Measurements from ENCODE around the gene COL27A1.
A peak's percentile ranks its signal among the peaks of the same experiment; 100 is the strongest.

COL27A1 gene

GRCh38 chr9:114348906-114349482, 193.7 kb downstream of the COL27A1 start:
- DNase-seq (peak; percentile 85), ATAC-seq (ENCODE audit: insufficient read depth, low read depth) (peak; percentile 91)
- no peak overlapping the region for H3K4me2 ChIP-seq (ENCODE audit: insufficient read depth, low read length)
- H3K79me2 ChIP-seq (ENCODE audit: insufficient read depth, low read length) = no peaks in the 10 kb centered on the region
- peak overlapping the region; percentile 63 for H3K27ac ChIP-seq (ENCODE audit: low read length)
- H2AFZ ChIP-seq (ENCODE audit: low read depth, low read length) = no peak overlapping the region
- no peaks in the 10 kb centered on the region for H3K9me3 ChIP-seq (ENCODE audit: insufficient read depth, low read length, severe bottlenecking)
- H4K20me1 ChIP-seq (ENCODE audit: insufficient read depth, low read length) = 0 out of 2 replicates have a peak, but pooled peaks cover 3% of the 10 kb centered on the region
- TF ChIP-seq CTCF (IDR thresholded peaks at IDR 0.05; ENCODE audit: borderline replicate concordance, extremely low read depth, low read length, poor library complexity, severe bottlenecking) (no peak), EZH2 (IDR thresholded peaks at IDR 0.05; ENCODE audit: borderline replicate concordance, low read depth, low read length, severe bottlenecking) (no peak)
- H3K4me1 ChIP-seq (ENCODE audit: insufficient read depth, low read length) = peaks cover 20% of the 10 kb centered on the region
- H3K4me3 ChIP-seq (ENCODE audit: low read depth in 1 of 2, low read length in 2 of 2) = no peak overlapping the region
- H3K27me3 ChIP-seq (ENCODE audit: insufficient read depth, low read length, poor library complexity) = no peaks in the 10 kb centered on the region
- H3K9ac ChIP-seq (ENCODE audit: low read depth, low read length) = peak overlapping the region; percentile 25; the same call in 1 of the 2 replicates
- H3K36me3 ChIP-seq (ENCODE audit: insufficient read depth, low read length) = peaks cover 89% of the 10 kb centered on the region

GRCh38 chr9:114349713-114350480, 194.6 kb downstream of the COL27A1 start:
- 0 out of 2 replicates have a peak, but pooled peaks cover 3% of the 10 kb centered on the region for H4K20me1 ChIP-seq (ENCODE audit: insufficient read depth, low read length)
- peak overlapping the region; percentile 59; the same call in 1 of the 2 replicates for H3K27ac ChIP-seq (ENCODE audit: low read length)
- H3K79me2 ChIP-seq (ENCODE audit: insufficient read depth, low read length) = no peaks in the 10 kb centered on the region
- TF ChIP-seq EZH2 (IDR thresholded peaks at IDR 0.05; ENCODE audit: borderline replicate concordance, low read depth, low read length, severe bottlenecking) (no peak), CTCF (IDR thresholded peaks at IDR 0.05; ENCODE audit: borderline replicate concordance, extremely low read depth, low read length, poor library complexity, severe bottlenecking) (no peak)
- H3K4me1 ChIP-seq (ENCODE audit: insufficient read depth, low read length) = peaks cover 20% of the 10 kb centered on the region
- ATAC-seq (ENCODE audit: insufficient read depth, low read depth) = no peak
- H3K27me3 ChIP-seq (ENCODE audit: insufficient read depth, low read length, poor library complexity) = no peaks in the 10 kb centered on the region
- no peak overlapping the region for H3K4me3 ChIP-seq (ENCODE audit: low read depth in 1 of 2, low read length in 2 of 2)
- no peak overlapping the region for H3K4me2 ChIP-seq (ENCODE audit: insufficient read depth, low read length)
- H3K9me3 ChIP-seq (ENCODE audit: insufficient read depth, low read length, severe bottlenecking) = no peaks in the 10 kb centered on the region
- H3K36me3 ChIP-seq (ENCODE audit: insufficient read depth, low read length) = peaks cover 86% of the 10 kb centered on the region
- no peak overlapping the region for H2AFZ ChIP-seq (ENCODE audit: low read depth, low read length)
- no peak overlapping the region for H3K9ac ChIP-seq (ENCODE audit: low read depth, low read length)
- no peak for DNase-seq

- Histone ChIP-seq H3K27ac (ENCODE audit: low read length) (no peak overlapping the region), H2AFZ (ENCODE audit: low read depth, low read length) (no peak overlapping the region), H3K27me3 (ENCODE audit: insufficient read depth, low read length, poor library complexity) (no peaks in the 10 kb centered on the region), H3K9ac (ENCODE audit: low read depth, low read length) (no peak overlapping the region), H3K79me2 (ENCODE audit: insufficient read depth, low read length) (no peaks in the 10 kb centered on the region), H4K20me1 (ENCODE audit: insufficient read depth, low read length) (0 out of 2 replicates have a peak, but pooled peaks cover 3% of the 10 kb centered on the region), H3K4me3 (ENCODE audit: low read depth in 1 of 2, low read length in 2 of 2) (no peak overlapping the region), H3K4me1 (ENCODE audit: insufficient read depth, low read length) (peaks cover 20% of the 10 kb centered on the region), H3K36me3 (ENCODE audit: insufficient read depth, low read length) (peaks cover 85% of the 10 kb centered on the region), H3K4me2 (ENCODE audit: insufficient read depth, low read length) (no peak overlapping the region), H3K9me3 (ENCODE audit: insufficient read depth, low read length, severe bottlenecking) (no peaks in the 10 kb centered on the region)
- ATAC-seq (ENCODE audit: insufficient read depth, low read depth) (no peak), DNase-seq (no peak)
- TF ChIP-seq CTCF (IDR thresholded peaks at IDR 0.05; ENCODE audit: borderline replicate concordance, extremely low read depth, low read length, poor library complexity, severe bottlenecking) (no peak), EZH2 (IDR thresholded peaks at IDR 0.05; ENCODE audit: borderline replicate concordance, low read depth, low read length, severe bottlenecking) (no peak)
Observed at GRCh38 chr9:114350636-114351401, 195.5 kb downstream of the COL27A1 start.
